ENCODE results near the gene MIER2.

MIER2 gene

DNA sequence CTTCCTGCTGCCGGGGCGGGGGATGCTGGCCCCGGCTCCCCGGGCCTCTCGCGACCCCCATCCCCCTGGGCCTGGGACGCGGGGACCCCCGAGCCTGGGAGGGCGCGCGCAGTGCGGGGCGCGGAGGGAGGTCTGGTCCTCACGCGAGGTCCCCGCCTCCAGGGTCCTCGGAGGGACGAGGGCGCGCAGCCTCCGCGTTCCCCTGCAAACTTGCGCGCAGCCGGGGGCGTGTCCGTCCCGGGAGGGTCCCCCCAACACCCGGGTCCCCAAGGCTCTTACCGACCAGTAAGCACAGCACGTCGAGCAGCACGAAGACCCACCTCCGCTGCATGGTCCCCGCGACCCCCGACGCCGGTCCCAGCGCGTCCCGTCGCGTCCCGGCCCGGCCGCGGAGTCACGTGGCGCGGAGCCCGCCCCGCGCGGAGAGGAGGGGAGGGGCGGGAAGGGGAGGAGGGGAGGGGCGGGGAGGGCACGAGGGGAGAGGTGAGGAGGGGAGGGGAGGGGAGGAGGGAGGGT, 53.5 kb downstream of the MIER2 start, which contains the start of gene PLPP2:
TSS of gene PLPP2 (minus strand) at position 398 of the 516 bp plus-strand sequence. CDS start at position 331, 67 bp downstream.
- Histone ChIP-seq H3K4me3 (ENCODE audit: low read length in 2 of 2) (peak within 1 kb of the TSS; percentile 24 to 57), H2BK120ac (ENCODE audit: low read depth, low read length) (no peak within 1 kb of the TSS), H3K9me3 (replicated peaks in 1 of 2; ENCODE audit: control insufficient read depth in 2 of 2, insufficient read depth in 1 of 2, low read depth in 1 of 2, low read length in 2 of 2) (peaks cover 2 to 13% of the 10 kb centered on the region in 2 donors), H3K4ac (ENCODE audit: low read length) (no peak within 1 kb of the TSS), H2BK15ac (ENCODE audit: low read length) (no peak within 1 kb of the TSS), H2AFZ (ENCODE audit: low read length) (peak within 1 kb of the TSS; percentile 73), H3K18ac (ENCODE audit: low read length) (peak within 1 kb of the TSS; percentile 91), H3K27me3 (ENCODE audit: control insufficient read depth in 3 of 3, insufficient read depth in 3 of 3, low read depth in 1 of 3, low read length in 3 of 3) (peaks cover 16 to 80% (median 55%) of the 10 kb centered on the region in 3 experiments), H3K14ac (ENCODE audit: low read length) (no peak within 1 kb of the TSS), H3K4me2 (ENCODE audit: insufficient read depth, low read length, poor library complexity, severe bottlenecking) (peak within 1 kb of the TSS; percentile 54), H3K27ac (replicated peaks; ENCODE audit: low read length) (no peak within 1 kb of the TSS), H2BK5ac (ENCODE audit: low read length) (no peak within 1 kb of the TSS), H2BK12ac (ENCODE audit: low read length) (no peak within 1 kb of the TSS), H3K4me1 (ENCODE audit: control insufficient read depth in 2 of 2, insufficient read depth in 1 of 2, low read depth in 1 of 2, low read length in 2 of 2) (peaks cover 14% of the 10 kb centered on the region in 2 donors), H4K8ac (ENCODE audit: low read depth, low read length) (no peak within 1 kb of the TSS), H2AK5ac (ENCODE audit: low read depth, low read length) (peak within 1 kb of the TSS; percentile 88), H3K36me3 (replicated peaks in 1 of 2; ENCODE audit: control insufficient read depth in 2 of 2, insufficient read depth in 2 of 2, low read length in 2 of 2) (no peaks in the 10 kb centered on the region), H3K9ac (ENCODE audit: low read depth, low read length, poor library complexity) (peak within 1 kb of the TSS; percentile 21), H3K79me1 (ENCODE audit: low read depth, low read length) (no peaks in the 10 kb centered on the region), H4K91ac (ENCODE audit: low read depth, low read length, poor library complexity) (no peak within 1 kb of the TSS), H3K23ac (ENCODE audit: low read depth, low read length, poor library complexity) (peak within 1 kb of the TSS; percentile 73)
- DNase-seq (ENCODE audit: low spot score): no peak
- WGBS, 2 donors (ENCODE audit: extremely low coverage in 2 of 2, insufficient read length in 2 of 2, insufficient replicate concordance in 1 of 2): no CpG with 5 or more reads among the region's 60 CpGs

DNA sequence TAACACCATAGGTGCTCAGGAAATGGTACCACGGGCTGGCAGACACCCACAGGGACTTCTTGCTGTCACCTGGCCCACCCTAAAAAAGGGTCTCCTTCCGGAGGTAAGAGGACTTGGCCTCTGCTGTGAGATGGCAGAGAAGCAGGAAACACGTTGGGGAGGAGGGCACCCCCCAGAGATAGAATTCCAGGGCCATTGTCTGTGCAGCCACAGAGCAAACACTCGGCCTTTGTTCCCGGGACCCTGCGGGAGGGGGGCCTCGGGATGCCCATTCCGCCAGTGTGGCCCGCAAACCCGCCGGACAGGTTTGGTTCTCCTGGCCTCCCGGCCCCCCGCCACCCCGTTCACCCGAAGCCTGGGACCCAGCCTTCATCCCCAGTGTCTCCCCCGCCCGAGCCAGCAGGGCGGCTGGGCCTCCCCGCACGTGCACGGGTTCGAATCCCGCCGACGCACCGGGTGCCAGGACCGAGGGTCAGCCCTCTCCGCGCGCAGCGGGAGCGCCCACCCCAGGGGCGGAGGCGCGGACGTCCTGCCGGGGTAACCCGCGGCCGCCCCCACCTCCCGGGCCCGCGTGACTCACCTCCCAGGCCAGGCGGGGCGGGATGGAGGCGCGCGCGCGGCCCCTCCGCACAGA, 54.1 kb downstream of the MIER2 start:
- H3K23ac ChIP-seq (ENCODE audit: low read depth, low read length, poor library complexity): peak overlapping the region; percentile 73

DNA sequence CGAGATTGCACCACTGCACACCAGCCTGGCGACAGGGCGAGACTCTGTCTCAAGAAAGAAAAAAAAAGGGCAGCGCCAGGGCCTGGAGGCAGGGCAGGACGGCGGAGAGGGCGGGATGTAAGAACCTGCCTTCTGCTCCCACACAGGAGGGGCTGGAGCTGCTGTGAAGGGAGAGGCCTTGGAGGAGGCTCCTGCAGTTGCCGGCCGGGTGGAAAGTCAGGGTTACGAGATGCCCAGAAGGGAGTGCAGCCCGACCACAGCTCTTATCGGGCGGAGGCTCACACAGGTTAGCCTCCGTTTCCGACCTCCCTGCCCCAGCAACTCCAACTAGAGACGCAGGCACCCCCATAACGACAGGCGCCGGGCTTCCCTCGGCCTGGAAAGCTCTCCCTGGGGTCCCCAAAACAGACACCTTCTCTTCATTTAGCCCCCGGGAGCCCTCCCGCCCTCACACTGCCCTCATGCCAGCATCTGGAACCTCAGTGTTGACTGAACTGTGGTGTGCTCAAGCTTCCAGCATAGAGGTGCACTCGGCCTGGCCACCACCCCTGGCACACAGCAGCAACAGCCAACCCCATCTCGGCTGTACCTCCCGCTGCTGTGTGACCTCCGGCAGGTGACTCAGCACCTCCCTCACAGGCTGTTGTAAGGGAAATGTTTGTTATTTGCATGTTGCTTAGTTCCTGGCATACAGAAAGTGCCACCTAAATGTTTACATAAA, 54.8 kb downstream of the MIER2 start:
- Histone ChIP-seq H3K9me3 (replicated peaks in 1 of 2; ENCODE audit: control insufficient read depth in 2 of 2, insufficient read depth in 1 of 2, low read depth in 1 of 2, low read length in 2 of 2) (peaks cover 2 to 13% of the 10 kb centered on the region in 2 donors), H2AK5ac (ENCODE audit: low read depth, low read length) (no peak overlapping the region), H3K23ac (ENCODE audit: low read depth, low read length, poor library complexity) (peak overlapping the region; percentile 3), H2AFZ (ENCODE audit: low read length) (no peak overlapping the region), H2BK12ac (ENCODE audit: low read length) (no peak overlapping the region), H4K91ac (ENCODE audit: low read depth, low read length, poor library complexity) (no peak overlapping the region), H3K27ac (replicated peaks; ENCODE audit: low read length) (no peak overlapping the region), H2BK15ac (ENCODE audit: low read length) (no peak overlapping the region), H4K8ac (ENCODE audit: low read depth, low read length) (no peak overlapping the region), H2BK5ac (ENCODE audit: low read length) (no peak overlapping the region), H3K18ac (ENCODE audit: low read length) (peak overlapping the region; percentile 48), H3K4me3 (ENCODE audit: low read length in 2 of 2) (peak overlapping the region in 1 of 2 donors; percentile 46), H3K36me3 (replicated peaks in 1 of 2; ENCODE audit: control insufficient read depth in 2 of 2, insufficient read depth in 2 of 2, low read length in 2 of 2) (no peaks in the 10 kb centered on the region), H3K9ac (ENCODE audit: low read depth, low read length, poor library complexity) (no peak overlapping the region), H3K79me1 (ENCODE audit: low read depth, low read length) (no peaks in the 10 kb centered on the region), H3K4me1 (ENCODE audit: control insufficient read depth in 2 of 2, insufficient read depth in 1 of 2, low read depth in 1 of 2, low read length in 2 of 2) (peaks cover 12 to 13% of the 10 kb centered on the region in 2 donors), H3K4me2 (ENCODE audit: insufficient read depth, low read length, poor library complexity, severe bottlenecking) (no peak overlapping the region), H3K4ac (ENCODE audit: low read length) (no peak overlapping the region), H3K27me3 (ENCODE audit: control insufficient read depth in 3 of 3, insufficient read depth in 3 of 3, low read depth in 1 of 3, low read length in 3 of 3) (peaks cover 15 to 68% (median 53%) of the 10 kb centered on the region in 3 experiments), H2BK120ac (ENCODE audit: low read depth, low read length) (no peak overlapping the region), H3K14ac (ENCODE audit: low read length) (no peak overlapping the region)
- DNase-seq (ENCODE audit: low spot score): no peak
- WGBS, 2 donors (ENCODE audit: extremely low coverage in 2 of 2, insufficient read length in 2 of 2, insufficient replicate concordance in 1 of 2): no CpG with 5 or more reads among the region's 26 CpGs

More for the DNA sequence above, 54.1 kb downstream of the MIER2 start:
- Histone ChIP-seq H4K8ac (ENCODE audit: low read depth, low read length) (no peak overlapping the region), H2BK12ac (ENCODE audit: low read length) (no peak overlapping the region), H3K27me3 (ENCODE audit: control insufficient read depth in 3 of 3, insufficient read depth in 3 of 3, low read depth in 1 of 3, low read length in 3 of 3) (peaks cover 16 to 74% (median 55%) of the 10 kb centered on the region in 3 experiments), H4K91ac (ENCODE audit: low read depth, low read length, poor library complexity) (no peak overlapping the region), H3K4me2 (ENCODE audit: insufficient read depth, low read length, poor library complexity, severe bottlenecking) (peak overlapping the region; percentile 54), H2BK5ac (ENCODE audit: low read length) (no peak overlapping the region), H3K27ac (replicated peaks; ENCODE audit: low read length) (no peak overlapping the region), H2BK120ac (ENCODE audit: low read depth, low read length) (no peak overlapping the region), H3K4me3 (ENCODE audit: low read length in 2 of 2) (peak overlapping the region; percentile 24 to 57), H3K79me1 (ENCODE audit: low read depth, low read length) (no peaks in the 10 kb centered on the region), H3K18ac (ENCODE audit: low read length) (peak overlapping the region; percentile 91), H3K9ac (ENCODE audit: low read depth, low read length, poor library complexity) (no peak overlapping the region), H3K4ac (ENCODE audit: low read length) (no peak overlapping the region), H3K14ac (ENCODE audit: low read length) (no peak overlapping the region), H2BK15ac (ENCODE audit: low read length) (no peak overlapping the region), H2AFZ (ENCODE audit: low read length) (peak overlapping the region; percentile 73), H3K4me1 (ENCODE audit: control insufficient read depth in 2 of 2, insufficient read depth in 1 of 2, low read depth in 1 of 2, low read length in 2 of 2) (peaks cover 14% of the 10 kb centered on the region in 2 donors), H3K9me3 (replicated peaks in 1 of 2; ENCODE audit: control insufficient read depth in 2 of 2, insufficient read depth in 1 of 2, low read depth in 1 of 2, low read length in 2 of 2) (peaks cover 2 to 13% of the 10 kb centered on the region in 2 donors), H3K36me3 (replicated peaks in 1 of 2; ENCODE audit: control insufficient read depth in 2 of 2, insufficient read depth in 2 of 2, low read length in 2 of 2) (no peaks in the 10 kb centered on the region), H2AK5ac (ENCODE audit: low read depth, low read length) (peak overlapping the region; percentile 88)
- DNase-seq (ENCODE audit: low spot score): no peak
- WGBS, 2 donors (ENCODE audit: extremely low coverage in 2 of 2, insufficient read length in 2 of 2, insufficient replicate concordance in 1 of 2): no CpG with 5 or more reads among the region's 51 CpGs

GRCh38 chr19:288911-289310, 55.7 kb downstream of the MIER2 start:
- Histone ChIP-seq H3K4ac (ENCODE audit: low read length) (no peak overlapping the region), H3K18ac (ENCODE audit: low read length) (no peak overlapping the region), H3K4me1 (ENCODE audit: control insufficient read depth in 2 of 2, insufficient read depth in 1 of 2, low read depth in 1 of 2, low read length in 2 of 2) (peaks cover 4 to 7% of the 10 kb centered on the region in 2 donors), H2BK15ac (ENCODE audit: low read length) (peak overlapping the region; percentile 85), H3K4me2 (ENCODE audit: insufficient read depth, low read length, poor library complexity, severe bottlenecking) (no peak overlapping the region), H3K27ac (replicated peaks; ENCODE audit: low read length) (no peak overlapping the region), H2BK12ac (ENCODE audit: low read length) (peak overlapping the region; percentile 90), H3K27me3 (ENCODE audit: control insufficient read depth in 3 of 3, insufficient read depth in 3 of 3, low read depth in 1 of 3, low read length in 3 of 3) (peaks cover 12 to 59% (median 44%) of the 10 kb centered on the region in 3 experiments), H3K36me3 (replicated peaks in 1 of 2; ENCODE audit: control insufficient read depth in 2 of 2, insufficient read depth in 2 of 2, low read length in 2 of 2) (no peaks in the 10 kb centered on the region), H2BK120ac (ENCODE audit: low read depth, low read length) (no peak overlapping the region), H2AFZ (ENCODE audit: low read length) (no peak overlapping the region), H4K8ac (ENCODE audit: low read depth, low read length) (no peak overlapping the region), H3K9me3 (replicated peaks in 1 of 2; ENCODE audit: control insufficient read depth in 2 of 2, insufficient read depth in 1 of 2, low read depth in 1 of 2, low read length in 2 of 2) (peaks cover 2 to 13% of the 10 kb centered on the region in 2 donors), H3K79me1 (ENCODE audit: low read depth, low read length) (no peaks in the 10 kb centered on the region), H3K4me3 (ENCODE audit: low read length in 2 of 2) (no peak overlapping the region), H3K9ac (ENCODE audit: low read depth, low read length, poor library complexity) (no peak overlapping the region), H3K14ac (ENCODE audit: low read length) (no peak overlapping the region), H2BK5ac (ENCODE audit: low read length) (no peak overlapping the region), H3K23ac (ENCODE audit: low read depth, low read length, poor library complexity) (no peak overlapping the region), H4K91ac (ENCODE audit: low read depth, low read length, poor library complexity) (no peak overlapping the region), H2AK5ac (ENCODE audit: low read depth, low read length) (peak overlapping the region; percentile 68)
- no peak for DNase-seq (ENCODE audit: low spot score)
- WGBS, 2 donors (ENCODE audit: extremely low coverage in 2 of 2, insufficient read length in 2 of 2, insufficient replicate concordance in 1 of 2): no CpG with 5 or more reads among the region's 10 CpGs
